Transverse colon (tissue), 4 donors: ENCODE results near the gene VPREB3. TPM values are rescaled to one million over a fixed set of nuclear protein-coding genes. Genes with fewer than 3 reads are reported as not detected.
A peak's percentile ranks its signal among the peaks of the same experiment; 100 is the strongest.

Experiments
- DNase-seq: peaks from one replicate; pipeline ENCODE4 v3.0.0-alpha.2; 2019
- H3K27ac ChIP-seq, 4 donors: fragments of 200-600 bp; sonication (generic); 2 replicates each; pipeline ENCODE4 v1.5.1; 2016 to 2018; ENCODE audit warnings: inconsistent platforms in 4 of 4
- H3K27me3 ChIP-seq: fragments of 200-600 bp; sonication (generic); 2 replicates; pipeline ENCODE4 v1.5.1; 2017; ENCODE audit warnings: inconsistent platforms
- H3K36me3 ChIP-seq, 4 donors: fragments of 200-600 bp; sonication (generic); 2 replicates each; pipeline ENCODE4 v1.5.1; 2017 to 2019; ENCODE audit warnings: inconsistent platforms in 4 of 4
- H3K4me1 ChIP-seq, 4 donors: fragments of 200-600 bp; sonication (generic); 2 replicates each; pipeline ENCODE4 v1.5.1; 2017 to 2020; ENCODE audit warnings: inconsistent platforms in 4 of 4
- H3K4me3 ChIP-seq, 4 donors: fragments of 200-600 bp; sonication (generic); 1 replicate in 1 of 4; 2 replicates in 3 of 4; pipeline versions ENCODE4 v1.5.1 to v1.6.1; 2017 to 2019; ENCODE audit warnings: inconsistent platforms in 4 of 4
- H3K9me3 ChIP-seq, 2 donors: fragments of 200-600 bp; sonication (generic); 2 replicates each; pipeline ENCODE4 v1.5.1; 2017 to 2019; ENCODE audit warnings: inconsistent platforms in 2 of 2
- EP300 ChIP-seq: sonication (generic); formaldehyde crosslinking; IDR thresholded peaks from one replicate; pipeline ENCODE4 v1.6.1; 2017; ENCODE audit warnings: antibody characterized with exemption, low read depth
- POLR2A ChIP-seq: fragments of 450-650 bp; IDR thresholded peaks from one replicate; pipeline ENCODE4 v1.6.1; 2016; ENCODE audit warnings: antibody characterized with exemption, mild to moderate bottlenecking, moderate library complexity
- POLR2AphosphoS5 ChIP-seq, 3 donors: sonication (generic); formaldehyde crosslinking; IDR thresholded peaks; one replicate each; pipeline ENCODE4 v1.6.1; 2016; ENCODE audit warnings: antibody characterized with exemption in 3 of 3
- WGBS, 2 donors: methylation state at CpG; one replicate each; pipeline ENCODE4 v1.1.5; 2018; ENCODE audit warnings: low coverage in 1 of 2; 5-methylcytosine and 5-hydroxymethylcytosine counted together
- in situ Hi-C, 4 donors: fragments of 200-750 bp; cut with MboI; loops; one replicate each; pipeline versions ENCODE4 v1.15.0 to v1.15.1; 2017; ENCODE audit warnings: low sequenced_read_pairs in 3 of 4, low pct_ligation_motif_present in 1 of 4, low pct_unique_long_range_greater_than_20kb in 1 of 4
- intact Hi-C: fragments of 100-400 bp; cut with DNase I; formaldehyde crosslinking; loops from one replicate; pipeline ENCODE4 v1.15.1; 2023; ENCODE audit warnings: low total_unique reads
- total RNA-seq, 4 donors: library from RNA; depleted of rRNA; stranded (reverse); fragments of >200 nt; gene quantifications; one replicate each; pipeline ENCODE4 v1.1.0, GENCODE V29; 2016
- TF ChIP-seq, protein P1 (sequence below), 5 experiments: fragments of 200-600 bp in 3 of 5; fragments of 450-650 bp in 2 of 5; sonication (generic) in 3 of 5; IDR thresholded peaks; 1 replicate in 2 of 5; 2 replicates in 3 of 5; pipeline ENCODE4 v1.5.1; 2016 to 2017; ENCODE audit warnings: antibody characterized with exemption in 5 of 5, inconsistent platforms in 3 of 5, mild to moderate bottlenecking in 2 of 5, moderate library complexity in 1 of 5

Gene VPREB3
- total RNA-seq, 4 donors from 2014 or later: 2.6 to 5.4 TPM; not detected in 2

DNA sequence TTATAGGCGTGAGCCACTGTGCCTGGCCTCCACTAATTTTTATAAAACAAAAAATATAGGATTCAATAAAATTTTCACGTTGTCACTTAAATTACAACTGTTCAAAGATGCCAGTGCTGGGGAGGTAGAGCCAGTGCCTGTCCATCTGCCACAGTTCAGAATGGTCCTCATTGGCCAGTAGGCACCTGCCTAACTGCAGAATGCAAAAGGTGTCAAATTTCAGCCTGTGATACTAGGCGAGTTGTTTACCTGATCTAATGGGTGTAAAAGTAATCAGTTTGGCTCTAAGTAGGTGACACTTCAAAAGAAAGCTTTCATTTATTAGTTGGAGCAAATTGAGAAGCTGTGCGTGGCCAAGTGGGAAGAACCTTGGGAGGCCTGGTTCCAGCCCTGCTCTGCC is 34.9 kb upstream of the VPREB3 start:
- Histone ChIP-seq H3K4me1 (peaks cover 20 to 67% (median 35%) of the 10 kb centered on the region in 4 donors), H3K9me3 (no peaks in the 10 kb centered on the region), H3K4me3 (no peak overlapping the region), H3K36me3 (peaks cover 0 to 3% (median 1%) of the 10 kb centered on the region in 4 donors), H3K27ac (no peak overlapping the region), H3K27me3 (no peaks in the 10 kb centered on the region)
- in situ Hi-C loops (loop anchor here in 2 of 4 donors (10.0 kb wide), 1 partner anchor 56 kb away; no protein-coding TSS in a partner anchor), intact Hi-C loops (no loop called here)
- no peak for DNase-seq
- TF ChIP-seq POLR2AphosphoS5 (IDR thresholded peaks at IDR 0.05) (no peak), POLR2A (no peak), EP300 (no peak)
- TF ChIP-seq, protein P1, sequence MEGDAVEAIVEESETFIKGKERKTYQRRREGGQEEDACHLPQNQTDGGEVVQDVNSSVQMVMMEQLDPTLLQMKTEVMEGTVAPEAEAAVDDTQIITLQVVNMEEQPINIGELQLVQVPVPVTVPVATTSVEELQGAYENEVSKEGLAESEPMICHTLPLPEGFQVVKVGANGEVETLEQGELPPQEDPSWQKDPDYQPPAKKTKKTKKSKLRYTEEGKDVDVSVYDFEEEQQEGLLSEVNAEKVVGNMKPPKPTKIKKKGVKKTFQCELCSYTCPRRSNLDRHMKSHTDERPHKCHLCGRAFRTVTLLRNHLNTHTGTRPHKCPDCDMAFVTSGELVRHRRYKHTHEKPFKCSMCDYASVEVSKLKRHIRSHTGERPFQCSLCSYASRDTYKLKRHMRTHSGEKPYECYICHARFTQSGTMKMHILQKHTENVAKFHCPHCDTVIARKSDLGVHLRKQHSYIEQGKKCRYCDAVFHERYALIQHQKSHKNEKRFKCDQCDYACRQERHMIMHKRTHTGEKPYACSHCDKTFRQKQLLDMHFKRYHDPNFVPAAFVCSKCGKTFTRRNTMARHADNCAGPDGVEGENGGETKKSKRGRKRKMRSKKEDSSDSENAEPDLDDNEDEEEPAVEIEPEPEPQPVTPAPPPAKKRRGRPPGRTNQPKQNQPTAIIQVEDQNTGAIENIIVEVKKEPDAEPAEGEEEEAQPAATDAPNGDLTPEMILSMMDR (IDR thresholded peaks at IDR 0.05): no peak
- 33 to 78% methylated on average over 1 to 4 of the region's 4 CpGs for WGBS, 2 donors

DNA sequence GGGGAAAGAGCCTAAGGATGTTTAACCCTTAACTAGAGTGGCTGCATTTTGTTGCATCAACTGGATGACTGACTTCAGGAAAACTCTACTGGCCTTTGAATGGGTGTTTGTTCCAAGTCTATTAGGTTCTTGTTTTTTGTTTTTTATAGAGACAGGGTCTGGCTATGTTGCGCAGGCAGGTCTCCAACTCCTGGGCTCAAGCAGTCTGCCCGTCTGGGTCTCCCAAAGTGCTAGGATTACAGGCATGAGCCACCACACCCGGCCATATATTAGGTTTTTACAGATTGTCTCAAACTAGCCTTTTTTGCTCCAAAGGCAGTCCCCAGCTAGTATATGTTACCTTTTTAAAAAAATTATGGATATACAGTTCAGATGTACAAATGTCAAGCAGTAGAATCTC is 33.7 kb upstream of the VPREB3 start:
- 48 to 75% methylated on average over 1 to 3 of the region's 3 CpGs for WGBS, 2 donors
- no peaks in the 10 kb centered on the region for H3K9me3 ChIP-seq
- no peaks in the 10 kb centered on the region for H3K27me3 ChIP-seq
- no peak for TF ChIP-seq POLR2A
- TF ChIP-seq EP300: no peak
- TF ChIP-seq POLR2AphosphoS5 (IDR thresholded peaks at IDR 0.05): no peak
- DNase-seq: no peak
- in situ Hi-C loops (loop anchor here in 2 of 4 donors (10.0 kb wide), 1 partner anchor 57 kb away; no protein-coding TSS in a partner anchor), intact Hi-C loops (no loop called here)
- H3K36me3 ChIP-seq: no peaks in the 10 kb centered on the region
- H3K27ac ChIP-seq: peak overlapping the region; percentile 97 to 99 (median 98)
- H3K4me3 ChIP-seq: peak overlapping the region; percentile 73 to 89 (median 86)
- H3K4me1 ChIP-seq: peaks cover 20 to 74% (median 42%) of the 10 kb centered on the region in 4 donors

DNA sequence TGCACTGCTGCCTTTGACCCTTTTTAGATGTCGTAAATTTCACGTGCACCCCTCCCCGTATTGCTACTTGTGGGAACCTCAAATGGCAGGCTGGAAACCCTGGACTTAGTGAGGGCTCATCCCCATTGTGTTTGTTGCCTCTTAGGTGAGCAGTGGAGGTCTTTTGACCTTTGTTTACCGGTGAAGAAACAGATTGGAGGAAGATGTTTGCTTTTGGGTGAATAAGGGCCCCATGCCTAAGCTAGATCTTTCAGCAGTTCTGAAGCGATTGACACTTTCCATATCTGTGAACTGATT is 33.3 kb upstream of the VPREB3 start:
- TF ChIP-seq POLR2A (no peak), POLR2AphosphoS5 (IDR thresholded peaks at IDR 0.05) (no peak), EP300 (no peak)
- TF ChIP-seq, protein P1 (IDR thresholded peaks at IDR 0.05): no peak
- DNase-seq: no peak
- no peaks in the 10 kb centered on the region for H3K27me3 ChIP-seq
- intact Hi-C loops (no loop called here), in situ Hi-C loops (loop anchor here in 2 of 4 donors (10.0 kb wide), 1 partner anchor 57 kb away; no protein-coding TSS in a partner anchor)
- peaks cover 20 to 74% (median 42%) of the 10 kb centered on the region in 4 donors for H3K4me1 ChIP-seq
- no peaks in the 10 kb centered on the region for H3K9me3 ChIP-seq
- WGBS, 2 donors: 0 to 2% methylated on average over 3 to 5 of the region's 5 CpGs
- H3K4me3 ChIP-seq: peak overlapping the region; percentile 73 to 89 (median 86)
- H3K27ac ChIP-seq: peak overlapping the region; percentile 97 to 99 (median 98)
- H3K36me3 ChIP-seq: no peaks in the 10 kb centered on the region

DNA sequence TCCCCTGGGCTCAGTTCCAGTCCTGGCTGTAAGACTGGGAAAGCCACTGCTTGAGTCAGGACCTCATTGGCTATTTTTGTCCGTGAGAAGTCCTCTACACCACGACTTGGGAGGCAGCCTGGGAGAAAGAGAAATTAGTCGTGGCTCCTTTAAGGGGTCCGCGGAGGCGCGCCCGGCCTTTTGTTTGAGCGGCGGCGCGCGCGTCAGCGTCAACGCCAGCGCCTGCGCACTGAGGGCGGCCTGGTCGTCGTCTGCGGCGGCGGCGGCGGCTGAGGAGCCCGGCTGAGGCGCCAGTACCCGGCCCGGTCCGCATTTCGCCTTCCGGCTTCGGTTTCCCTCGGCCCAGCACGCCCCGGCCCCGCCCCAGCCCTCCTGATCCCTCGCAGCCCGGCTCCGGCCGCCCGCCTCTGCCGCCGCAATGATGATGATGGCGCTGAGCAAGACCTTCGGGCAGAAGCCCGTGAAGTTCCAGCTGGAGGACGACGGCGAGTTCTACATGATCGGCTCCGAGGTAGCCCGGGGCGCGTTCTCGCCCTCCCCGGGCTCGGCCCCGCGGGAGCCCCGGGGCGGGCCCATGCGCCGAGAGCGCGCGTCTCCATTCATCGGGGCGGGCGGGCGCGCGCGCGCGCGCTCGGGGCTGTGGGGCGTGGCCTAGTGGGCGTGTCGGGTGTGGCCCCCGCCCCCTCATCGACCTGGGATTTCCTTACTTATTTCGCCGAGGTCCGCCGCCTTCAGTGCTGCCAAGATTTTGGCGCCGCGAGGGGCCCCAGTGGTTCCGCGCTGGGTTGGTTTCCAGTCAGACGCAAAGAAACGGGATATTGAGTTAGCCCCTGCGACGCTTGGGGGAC is 32.8 kb upstream of the VPREB3 start, which contains the start of gene SMARCB1:
TSS of gene SMARCB1 (plus strand) at position 215 of the 848 bp plus-strand sequence. CDS start at position 419, 204 bp downstream.
- in situ Hi-C loops: loop anchor here in 2 of 4 donors (10.0 kb wide), 1 partner anchor 58 kb away; no protein-coding TSS in a partner anchor
- no peaks in the 10 kb centered on the region for H3K9me3 ChIP-seq
- no peaks in the 10 kb centered on the region for H3K36me3 ChIP-seq
- 0% methylated on average over 63 of the region's 97 CpGs; no CpG with 5 or more reads in 1 of the 2 donors for WGBS, 2 donors
- peak; percentile 92 for DNase-seq
- H3K27ac ChIP-seq: peak within 1 kb of the TSS; percentile 97 to 99 (median 98)
- H3K27me3 ChIP-seq: no peaks in the 10 kb centered on the region
- TF ChIP-seq POLR2A (peak; percentile 84), POLR2AphosphoS5 (IDR thresholded peaks at IDR 0.05) (peak; percentile 43 to 84 (median 78)), EP300 (no peak)
- TF ChIP-seq, protein P1 (IDR thresholded peaks at IDR 0.05): no peak
- H3K4me1 ChIP-seq: peaks cover 20 to 70% (median 40%) of the 10 kb centered on the region in 4 donors
- intact Hi-C loops: no loop called here
- peak within 1 kb of the TSS; percentile 73 to 89 (median 86) for H3K4me3 ChIP-seq
